Measurements from ENCODE around the gene HIBADH.

DNA sequence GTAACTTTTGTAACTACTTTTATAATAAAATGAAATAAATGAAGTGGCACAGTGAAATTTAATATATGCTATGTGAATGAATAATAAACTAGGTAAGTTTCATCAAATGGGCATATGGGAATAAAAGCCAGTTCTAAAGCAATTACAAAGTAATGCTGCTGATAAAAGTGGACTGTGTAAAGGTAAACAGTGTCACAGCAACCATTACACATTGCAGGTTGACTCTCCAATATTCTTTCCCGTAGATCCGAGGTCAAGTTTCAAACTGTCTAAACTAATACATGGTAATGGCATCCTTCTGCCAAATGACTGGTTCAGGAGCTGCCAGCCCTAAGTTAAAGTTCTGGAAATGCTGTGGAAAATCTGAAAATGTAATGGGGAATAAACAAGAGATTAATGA is 6.0 kb downstream of the HIBADH start:
- TF ChIP-seq, protein P1, sequence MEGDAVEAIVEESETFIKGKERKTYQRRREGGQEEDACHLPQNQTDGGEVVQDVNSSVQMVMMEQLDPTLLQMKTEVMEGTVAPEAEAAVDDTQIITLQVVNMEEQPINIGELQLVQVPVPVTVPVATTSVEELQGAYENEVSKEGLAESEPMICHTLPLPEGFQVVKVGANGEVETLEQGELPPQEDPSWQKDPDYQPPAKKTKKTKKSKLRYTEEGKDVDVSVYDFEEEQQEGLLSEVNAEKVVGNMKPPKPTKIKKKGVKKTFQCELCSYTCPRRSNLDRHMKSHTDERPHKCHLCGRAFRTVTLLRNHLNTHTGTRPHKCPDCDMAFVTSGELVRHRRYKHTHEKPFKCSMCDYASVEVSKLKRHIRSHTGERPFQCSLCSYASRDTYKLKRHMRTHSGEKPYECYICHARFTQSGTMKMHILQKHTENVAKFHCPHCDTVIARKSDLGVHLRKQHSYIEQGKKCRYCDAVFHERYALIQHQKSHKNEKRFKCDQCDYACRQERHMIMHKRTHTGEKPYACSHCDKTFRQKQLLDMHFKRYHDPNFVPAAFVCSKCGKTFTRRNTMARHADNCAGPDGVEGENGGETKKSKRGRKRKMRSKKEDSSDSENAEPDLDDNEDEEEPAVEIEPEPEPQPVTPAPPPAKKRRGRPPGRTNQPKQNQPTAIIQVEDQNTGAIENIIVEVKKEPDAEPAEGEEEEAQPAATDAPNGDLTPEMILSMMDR (IDR thresholded peaks at IDR 0.05; ENCODE audit: insufficient read depth, low read length) = no peak
- no peak for TF ChIP-seq GABPA (IDR thresholded peaks at IDR 0.05; ENCODE audit: low read depth)
- TF ChIP-seq POLR2AphosphoS5 (IDR thresholded peaks at IDR 0.05; ENCODE audit: low read depth) = no peak
